Suprapubic skin (tissue), 3 donors: ENCODE results near the gene PHEX.

Experiments
- CTCF ChIP-seq, 2 donors: fragments of 200-600 bp in 1 of 2; fragments of 450-650 bp in 1 of 2; sonication (generic) in 1 of 2; IDR thresholded peaks; one replicate each; pipeline ENCODE4 v1.5.1; 2016 to 2019; ENCODE audit warnings: antibody characterized with exemption in 2 of 2, mild to moderate bottlenecking in 1 of 2, moderate library complexity in 1 of 2
- EP300 ChIP-seq: sonication (generic); formaldehyde crosslinking; IDR thresholded peaks from one replicate; pipeline ENCODE4 v1.6.1; 2017; ENCODE audit warnings: antibody characterized with exemption
- POLR2A ChIP-seq, 2 donors: fragments of 450-650 bp; IDR thresholded peaks; one replicate each; pipeline ENCODE4 v1.6.1; 2017; ENCODE audit warnings: antibody characterized with exemption in 2 of 2, mild to moderate bottlenecking in 2 of 2, moderate library complexity in 2 of 2

- TF ChIP-seq POLR2A (IDR thresholded peaks at IDR 0.05) (no peak), CTCF (IDR thresholded peaks at IDR 0.05) (no peak), EP300 (no peak)
Observed at GRCh38 chrX:22164770-22165388, 132.8 kb downstream of the PHEX start.
